ENCODE data around the gene WARS2.

The WARS2 gene

GRCh38 chr1:119081700-119082099 lies 58.8 kb downstream of the WARS2 start:
- H3K4me3 ChIP-seq (ENCODE audit: low read length), result no peak overlapping the region
- TF ChIP-seq ZNF274 (IDR thresholded peaks at IDR 0.05; ENCODE audit: low read depth, low read length), result no peak

- no peak for TF ChIP-seq ZNF274 (IDR thresholded peaks at IDR 0.05; ENCODE audit: low read depth, low read length)
- H3K4me3 ChIP-seq (ENCODE audit: low read length), result no peak overlapping the region
These were observed 59.2 kb downstream of the WARS2 start for GRCh38 chr1:119081267-119081666.

GRCh38 chr1:119080586-119080985 lies 59.9 kb downstream of the WARS2 start:
- TF ChIP-seq ZNF274 (IDR thresholded peaks at IDR 0.05; ENCODE audit: low read depth, low read length), result no peak
- no peak overlapping the region for H3K4me3 ChIP-seq (ENCODE audit: low read length)

- H3K4me3 ChIP-seq (ENCODE audit: low read length), result no peak overlapping the region
- TF ChIP-seq ZNF274 (IDR thresholded peaks at IDR 0.05; ENCODE audit: low read depth, low read length), result no peak
These were observed 60.6 kb downstream of the WARS2 start for GRCh38 chr1:119079881-119080280.

GRCh38 chr1:119075614-119076013 lies 64.8 kb downstream of the WARS2 start:
- H3K4me3 ChIP-seq (ENCODE audit: low read length), result no peak overlapping the region
- no peak for TF ChIP-seq ZNF274 (IDR thresholded peaks at IDR 0.05; ENCODE audit: low read depth, low read length)

GRCh38 chr1:119071321-119071720 lies 69.1 kb downstream of the WARS2 start:
- no peak for TF ChIP-seq ZNF274 (IDR thresholded peaks at IDR 0.05; ENCODE audit: low read depth, low read length)
- H3K4me3 ChIP-seq (ENCODE audit: low read length), result no peak overlapping the region

- TF ChIP-seq ZNF274 (IDR thresholded peaks at IDR 0.05; ENCODE audit: low read depth, low read length), result no peak
- no peak overlapping the region for H3K4me3 ChIP-seq (ENCODE audit: low read length)
These were observed 70.8 kb downstream of the WARS2 start for GRCh38 chr1:119069682-119070081.

GRCh38 chr1:119068427-119068826 lies 72.0 kb downstream of the WARS2 start:
- TF ChIP-seq ZNF274 (IDR thresholded peaks at IDR 0.05; ENCODE audit: low read depth, low read length), result no peak
- H3K4me3 ChIP-seq (ENCODE audit: low read length), result no peak overlapping the region

GRCh38 chr1:119061700-119062099 lies 78.8 kb downstream of the WARS2 start:
- TF ChIP-seq ZNF274 (IDR thresholded peaks at IDR 0.05; ENCODE audit: low read depth, low read length), result no peak
- no peak overlapping the region for H3K4me3 ChIP-seq (ENCODE audit: low read length)

- TF ChIP-seq ZNF274 (IDR thresholded peaks at IDR 0.05; ENCODE audit: low read depth, low read length), result no peak
- no peak overlapping the region for H3K4me3 ChIP-seq (ENCODE audit: low read length)
These were observed 84.9 kb downstream of the WARS2 start for GRCh38 chr1:119055568-119055967.

- no peak overlapping the region for H3K4me3 ChIP-seq (ENCODE audit: low read length)
- TF ChIP-seq ZNF274 (IDR thresholded peaks at IDR 0.05; ENCODE audit: low read depth, low read length), result no peak
These were observed 86.5 kb downstream of the WARS2 start for GRCh38 chr1:119053917-119054316.

- no peak overlapping the region for H3K4me3 ChIP-seq (ENCODE audit: low read length)
These were observed 88.2 kb downstream of the WARS2 start for GRCh38 chr1:119052267-119052666.

GRCh38 chr1:119048624-119049404 lies 91.6 kb downstream of the WARS2 start:
- H3K4me3 ChIP-seq (ENCODE audit: low read length), result no peak overlapping the region
- no peak for TF ChIP-seq ZNF274 (IDR thresholded peaks at IDR 0.05; ENCODE audit: low read depth, low read length)

More at GRCh38 chr1:119052267-119052666, 88.2 kb downstream of the WARS2 start:
- TF ChIP-seq ZNF274 (IDR thresholded peaks at IDR 0.05; ENCODE audit: low read depth, low read length), result no peak

GRCh38 chr1:119046785-119047438 lies 93.5 kb downstream of the WARS2 start:
- no peak for TF ChIP-seq ZNF274 (IDR thresholded peaks at IDR 0.05; ENCODE audit: low read depth, low read length)
- no peak overlapping the region for H3K4me3 ChIP-seq (ENCODE audit: low read length)

- TF ChIP-seq ZNF274 (IDR thresholded peaks at IDR 0.05; ENCODE audit: low read depth, low read length), result no peak
These were observed 94.0 kb downstream of the WARS2 start for GRCh38 chr1:119046429-119046784.

More at GRCh38 chr1:119046429-119046784, 94.0 kb downstream of the WARS2 start:
- no peak overlapping the region for H3K4me3 ChIP-seq (ENCODE audit: low read length)
